Mesenchymal stem cell (in vitro differentiated cells and primary cell): ENCODE measurements around the gene LDB2.

Experiments used
- DNase-seq: peaks from one replicate; pipeline ENCODE4 v3.0.0-alpha.2; 2013
- H2AFZ ChIP-seq: one replicate; pipeline ENCODE4 v1.6.1; 2013; ENCODE audit warnings: low read depth, mild to moderate bottlenecking, control low read depth, inconsistent platforms, low read length, moderate library complexity
- H2AK5ac ChIP-seq: 2 replicates; pipeline ENCODE4 v1.6.1; 2013; ENCODE audit warnings: low read length, moderate library complexity, mild to moderate bottlenecking, inconsistent platforms; ENCODE audit not compliant: severe bottlenecking
- H2BK120ac ChIP-seq: one replicate; pipeline ENCODE4 v1.6.1; 2013; ENCODE audit warnings: low read depth, mild to moderate bottlenecking, inconsistent platforms, low read length, moderate library complexity
- H2BK12ac ChIP-seq, 2 experiments: one replicate each; pipeline ENCODE4 v1.6.1; 2013; ENCODE audit warnings: inconsistent platforms in 2 of 2, low read length in 2 of 2, mild to moderate bottlenecking in 2 of 2, moderate library complexity in 2 of 2, control low read depth in 1 of 2
- H2BK15ac ChIP-seq: one replicate; pipeline ENCODE4 v1.6.1; 2013; ENCODE audit warnings: mild to moderate bottlenecking, low read depth, inconsistent platforms; ENCODE audit not compliant: poor library complexity, severe bottlenecking
- H2BK5ac ChIP-seq: 2 replicates; pipeline ENCODE4 v1.6.1; 2013; ENCODE audit warnings: low read depth, mild to moderate bottlenecking, low read length, control low read depth, inconsistent platforms; ENCODE audit not compliant: poor library complexity, severe bottlenecking
- H3K14ac ChIP-seq, 2 experiments: one replicate each; pipeline ENCODE4 v1.6.1; 2013; ENCODE audit warnings: inconsistent platforms in 2 of 2, low read length in 2 of 2, control low read depth in 1 of 2, mild to moderate bottlenecking in 1 of 2, moderate library complexity in 1 of 2
- H3K18ac ChIP-seq, 2 experiments: one replicate each; pipeline ENCODE4 v1.6.1; 2013; ENCODE audit warnings: inconsistent platforms in 2 of 2, low read length in 2 of 2, control low read depth in 1 of 2, low read depth in 1 of 2, mild to moderate bottlenecking in 1 of 2
- H3K23ac ChIP-seq, 2 experiments: one replicate each; pipeline ENCODE4 v1.6.1; 2013; ENCODE audit warnings: inconsistent platforms in 2 of 2, low read length in 2 of 2, mild to moderate bottlenecking in 2 of 2, moderate library complexity in 2 of 2, control low read depth in 1 of 2
- H3K27ac ChIP-seq: 2 replicates; pipeline ENCODE4 v1.5.1; 2013; ENCODE audit warnings: mild to moderate bottlenecking, moderate library complexity, low read length, control low read depth, inconsistent platforms; ENCODE audit not compliant: poor library complexity, severe bottlenecking
- H3K27me3 ChIP-seq, 2 experiments: 2 replicates each; pipeline versions ENCODE4 v1.6.1 to v1.7.0; 2013; ENCODE audit warnings: low read length in 2 of 2, mild to moderate bottlenecking in 2 of 2, moderate library complexity in 2 of 2, control low read depth in 1 of 2, inconsistent platforms in 1 of 2; ENCODE audit not compliant: control insufficient read depth in 1 of 2, insufficient read depth in 1 of 2
- H3K36me3 ChIP-seq, 2 experiments: 2 replicates each; pipeline versions ENCODE4 v1.6.1 to v1.7.0; 2013; ENCODE audit warnings: low read length in 2 of 2, control low read depth in 1 of 2, inconsistent platforms in 1 of 2, low read depth in 1 of 2, mild to moderate bottlenecking in 1 of 2; ENCODE audit not compliant: insufficient read depth in 2 of 2, control insufficient read depth in 1 of 2
- H3K4ac ChIP-seq, 2 experiments: one replicate each; pipeline ENCODE4 v1.6.1; 2013; ENCODE audit warnings: inconsistent platforms in 2 of 2, low read length in 2 of 2, mild to moderate bottlenecking in 2 of 2, moderate library complexity in 2 of 2, control low read depth in 1 of 2, low read depth in 1 of 2
- H3K4me1 ChIP-seq: 2 replicates; pipeline ENCODE4 v1.6.1; 2013; ENCODE audit warnings: low read depth, low read length, control low read depth; ENCODE audit not compliant: control insufficient read depth, insufficient read depth
- H3K4me2 ChIP-seq: 2 replicates; pipeline ENCODE4 v1.6.1; 2013; ENCODE audit warnings: low read length, mild to moderate bottlenecking, inconsistent platforms; ENCODE audit not compliant: poor library complexity, severe bottlenecking
- H3K4me3 ChIP-seq, 2 experiments: 2 replicates each; pipeline versions ENCODE4 v1.5.1 to v1.7.0; 2013; ENCODE audit warnings: low read length in 2 of 2, mild to moderate bottlenecking in 2 of 2, control low read depth in 1 of 2, low read depth in 1 of 2; ENCODE audit not compliant: insufficient read depth in 1 of 2
- H3K79me1 ChIP-seq: replicated peaks from 2 replicates; pipeline ENCODE4 v1.6.1; 2013; ENCODE audit warnings: mild to moderate bottlenecking, control low read depth, low read length, inconsistent platforms; ENCODE audit not compliant: poor library complexity, severe bottlenecking
- H3K9ac ChIP-seq: 2 replicates; pipeline ENCODE4 v1.7.0; 2013; ENCODE audit warnings: mild to moderate bottlenecking, low read length, moderate library complexity
- H3K9me3 ChIP-seq: 2 replicates; pipeline ENCODE4 v1.7.0; 2013; ENCODE audit warnings: mild to moderate bottlenecking, low read length; ENCODE audit not compliant: control insufficient read depth
- H4K8ac ChIP-seq: one replicate; pipeline ENCODE4 v1.6.1; 2013; ENCODE audit warnings: inconsistent platforms, mild to moderate bottlenecking, low read length, moderate library complexity
- H4K91ac ChIP-seq: one replicate; pipeline ENCODE4 v1.6.1; 2013; ENCODE audit warnings: mild to moderate bottlenecking, low read length, inconsistent platforms
- whole genome bisulfite sequencing: methylation state at CpG from one replicate; pipeline ENCODE4 v1.1.7; 2013; ENCODE audit warnings: mixed read lengths; 5-methylcytosine and 5-hydroxymethylcytosine counted together

Gene LDB2

GRCh38 chr4:16715482-16715881, 183.0 kb downstream of the LDB2 start:
- H2BK12ac ChIP-seq = no peak overlapping the region
- H3K4ac ChIP-seq = no peak overlapping the region
- no peaks in the 10 kb centered on the region for H3K9me3 ChIP-seq
- DNase-seq = no peak
- no peaks in the 10 kb centered on the region for H3K27me3 ChIP-seq
- H2BK15ac ChIP-seq = no peak overlapping the region
- H3K18ac ChIP-seq = no peak overlapping the region
- no peaks in the 10 kb centered on the region for H3K4me1 ChIP-seq
- no peaks in the 10 kb centered on the region for H3K36me3 ChIP-seq
- H3K79me1 ChIP-seq = no peaks in the 10 kb centered on the region
- H2AFZ ChIP-seq = no peak overlapping the region
- peak overlapping the region in 1 of 2 experiments; percentile 1 for H3K4me3 ChIP-seq
- no peak overlapping the region for H3K27ac ChIP-seq
- H2AK5ac ChIP-seq = no peak overlapping the region
- no peak overlapping the region for H4K8ac ChIP-seq
- 87% methylated on average over 2 of the region's 2 CpGs for WGBS
- H2BK120ac ChIP-seq = no peak overlapping the region
- no peak overlapping the region for H3K9ac ChIP-seq
- no peak overlapping the region for H2BK5ac ChIP-seq
- no peak overlapping the region for H3K23ac ChIP-seq
- H3K4me2 ChIP-seq = no peak overlapping the region
- no peak overlapping the region for H4K91ac ChIP-seq
- no peak overlapping the region for H3K14ac ChIP-seq

DNA sequence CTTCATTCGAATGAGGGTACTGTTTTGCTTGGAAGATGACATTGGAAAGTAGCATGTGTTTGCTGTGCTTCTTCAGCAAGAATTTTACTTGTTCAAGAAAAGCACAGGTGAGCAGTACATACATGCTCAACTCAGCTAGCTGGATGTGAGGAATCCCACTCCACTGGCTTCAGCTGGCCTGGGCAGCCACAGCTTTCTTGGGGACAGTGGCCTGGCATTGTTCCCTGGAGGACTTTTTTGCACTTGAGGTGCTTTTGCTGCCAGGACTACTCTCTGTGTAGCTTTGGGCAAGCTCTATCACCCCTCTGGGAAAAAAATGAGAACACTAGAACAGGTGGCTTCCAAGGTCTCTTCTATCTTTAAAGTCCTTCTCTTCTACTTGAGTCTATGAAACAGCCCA, 184.3 kb downstream of the LDB2 start:
- Histone ChIP-seq H3K14ac (no peak overlapping the region), H2BK15ac (no peak overlapping the region)
- WGBS = 96% methylated on average over 1 of the region's 1 CpG

DNA sequence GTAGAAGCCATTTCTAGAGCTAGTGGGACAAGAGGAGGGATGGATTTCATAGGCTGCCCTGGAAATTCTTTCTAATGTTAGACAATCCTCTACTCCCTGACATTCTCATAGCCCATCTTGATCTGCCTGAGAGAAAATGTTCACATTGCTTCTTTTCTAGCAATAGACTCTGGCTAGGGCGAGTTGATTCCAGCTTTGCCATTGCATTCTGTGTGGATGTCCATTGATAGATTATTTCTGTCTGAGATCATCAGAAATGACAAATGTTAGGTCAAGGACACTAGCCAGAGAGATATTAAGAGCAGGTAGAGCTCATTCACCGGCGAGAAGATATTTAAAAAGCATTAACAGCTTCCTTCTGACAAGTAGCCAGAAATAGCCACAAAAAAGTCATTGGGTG, 184.7 kb downstream of the LDB2 start:
- DNase-seq = no peak
- Histone ChIP-seq H3K4me2 (no peak overlapping the region), H2BK120ac (no peak overlapping the region), H4K8ac (no peak overlapping the region), H3K79me1 (no peaks in the 10 kb centered on the region), H4K91ac (no peak overlapping the region), H2AFZ (no peak overlapping the region), H3K9me3 (no peaks in the 10 kb centered on the region), H3K4me3 (no peak overlapping the region), H3K23ac (no peak overlapping the region), H3K27me3 (no peaks in the 10 kb centered on the region), H3K4me1 (no peaks in the 10 kb centered on the region), H3K18ac (no peak overlapping the region), H3K27ac (no peak overlapping the region), H2BK12ac (no peak overlapping the region), H3K9ac (no peak overlapping the region), H3K4ac (no peak overlapping the region), H2BK5ac (no peak overlapping the region), H2BK15ac (no peak overlapping the region), H3K36me3 (no peaks in the 10 kb centered on the region), H3K14ac (no peak overlapping the region), H2AK5ac (no peak overlapping the region)
- 99% methylated on average over 3 of the region's 3 CpGs for WGBS

More for the DNA sequence above, 184.3 kb downstream of the LDB2 start:
- Histone ChIP-seq H2BK12ac (no peak overlapping the region), H4K91ac (no peak overlapping the region), H2AFZ (no peak overlapping the region), H3K79me1 (no peaks in the 10 kb centered on the region), H3K4me1 (no peaks in the 10 kb centered on the region), H3K18ac (no peak overlapping the region), H3K27me3 (no peaks in the 10 kb centered on the region), H4K8ac (no peak overlapping the region), H3K4me3 (no peak overlapping the region), H3K9ac (no peak overlapping the region), H3K4ac (no peak overlapping the region), H3K36me3 (no peaks in the 10 kb centered on the region), H3K27ac (no peak overlapping the region), H3K23ac (no peak overlapping the region), H2BK5ac (no peak overlapping the region), H3K9me3 (no peaks in the 10 kb centered on the region), H2AK5ac (no peak overlapping the region), H2BK120ac (no peak overlapping the region), H3K4me2 (no peak overlapping the region)
- DNase-seq = no peak

- Histone ChIP-seq H3K4me2 (no peak overlapping the region), H3K18ac (no peak overlapping the region), H2BK15ac (no peak overlapping the region)
Measured at GRCh38 chr4:16713271-16713670, 185.2 kb downstream of the LDB2 start.

More at GRCh38 chr4:16713271-16713670, 185.2 kb downstream of the LDB2 start:
- H2BK12ac ChIP-seq = no peak overlapping the region
- H2AK5ac ChIP-seq = no peak overlapping the region
- H2BK5ac ChIP-seq = no peak overlapping the region
- H3K14ac ChIP-seq = no peak overlapping the region
- no peak overlapping the region for H4K8ac ChIP-seq
- H3K4ac ChIP-seq = no peak overlapping the region
- no peak overlapping the region for H3K4me3 ChIP-seq
- H2AFZ ChIP-seq = no peak overlapping the region
- no peak overlapping the region for H3K9ac ChIP-seq
- no peak overlapping the region for H2BK120ac ChIP-seq
- H3K36me3 ChIP-seq = no peaks in the 10 kb centered on the region
- no peaks in the 10 kb centered on the region for H3K9me3 ChIP-seq
- DNase-seq = no peak
- no peak overlapping the region for H3K23ac ChIP-seq
- no peaks in the 10 kb centered on the region for H3K27me3 ChIP-seq
- H3K79me1 ChIP-seq = no peaks in the 10 kb centered on the region
- H3K4me1 ChIP-seq = no peaks in the 10 kb centered on the region
- no peak overlapping the region for H4K91ac ChIP-seq
- H3K27ac ChIP-seq = no peak overlapping the region
